ENCODE data around the gene IARS2. TPM values are rescaled to one million over a fixed set of nuclear protein-coding genes. Genes with fewer than 3 reads are reported as not detected.

The IARS2 gene
- total RNA-seq, 1 experiment from 2014 or later, result 72.9 TPM

- Mint-ChIP-seq H3K27me3 (ENCODE audit: low read depth) (no peaks in the 10 kb centered on the region), H3K27ac (no peak overlapping the region), H3K36me3 (ENCODE audit: insufficient read depth in 1 of 3, low read depth in 3 of 3) (peaks cover 2 to 17% (median 15%) of the 10 kb centered on the region in 3 experiments; a peak in 5 of 7 replicates), H3K4me3 (no peak overlapping the region), H3K9me3 (no peaks in the 10 kb centered on the region), H3K4me1 (peaks cover 0 to 4% of the 10 kb centered on the region in 2 experiments; a peak in 1 of 4 replicates)
- Histone ChIP-seq H3K79me2 (ENCODE audit: insufficient read depth, low read length) (no peaks in the 10 kb centered on the region), H3K27ac (ENCODE audit: insufficient read length, low read depth, low read length) (no peak overlapping the region), H2BK20ac (ENCODE audit: low read depth, low read length, poor library complexity, severe bottlenecking) (no peak overlapping the region), H3K4me1 (ENCODE audit: insufficient read depth, low read length) (no peaks in the 10 kb centered on the region), H3K4ac (ENCODE audit: low read depth, low read length) (no peak overlapping the region), H2AK5ac (ENCODE audit: insufficient read length, low read length) (no peak overlapping the region), H2AFZ (ENCODE audit: low read length) (no peak overlapping the region), H2BK12ac (ENCODE audit: insufficient read length, low read depth, low read length) (no peak overlapping the region), H3K18ac (ENCODE audit: insufficient read length, low read depth, low read length) (no peak overlapping the region), H3K4me2 (ENCODE audit: insufficient read depth, insufficient read length, low read length) (no peak overlapping the region), H3K56ac (ENCODE audit: insufficient read length, low read depth, low read length) (no peak overlapping the region), H3T11ph (ENCODE audit: low read length) (no peak overlapping the region), H3K23me2 (ENCODE audit: insufficient read length, low read depth, low read length, poor library complexity, severe bottlenecking) (no peaks in the 10 kb centered on the region), H2BK15ac (ENCODE audit: low read depth, low read length) (no peak overlapping the region), H3K79me1 (ENCODE audit: insufficient read depth, low read depth, low read length, poor library complexity, severe bottlenecking) (no peaks in the 10 kb centered on the region), H3K14ac (ENCODE audit: insufficient read depth, low read length) (no peak overlapping the region), H4K20me1 (ENCODE audit: control insufficient read depth, insufficient read depth, insufficient read length) (no peaks in the 10 kb centered on the region), H3K9me3 (ENCODE audit: control insufficient read depth, low read depth, low read length) (no peaks in the 10 kb centered on the region), H3K27me3 (ENCODE audit: insufficient read depth, low read length) (no peaks in the 10 kb centered on the region), H4K5ac (ENCODE audit: insufficient read length, low read depth, low read length) (no peak overlapping the region), H4K8ac (replicated peaks; ENCODE audit: insufficient read length, low read depth, low read length) (no peak overlapping the region), H2BK5ac (ENCODE audit: insufficient read length, low read length) (no peak overlapping the region), H2BK120ac (ENCODE audit: low read depth, low read length, poor library complexity, severe bottlenecking) (no peak overlapping the region), H3K9ac (ENCODE audit: extremely low read depth, insufficient read length, low read length) (no peak overlapping the region), H4K91ac (ENCODE audit: insufficient read length, low read depth, low read length) (no peak overlapping the region), H3K23ac (ENCODE audit: insufficient read length, low read depth, low read length) (no peak overlapping the region)
- no peak for TF ChIP-seq CTCF (conservative IDR thresholded peaks at IDR 0.05)
- no peak for DNase-seq
These were observed 29.1 kb downstream of the IARS2 start for GRCh38 chr1:220123066-220123465.
